ENCODE data around the gene WIPF3.

- no peak for TF ChIP-seq GATA2 (IDR thresholded peaks at IDR 0.05; ENCODE audit: low read depth, low read length)
- TF ChIP-seq GATA3 (IDR thresholded peaks at IDR 0.05; ENCODE audit: low read depth, low read length) = no peak
These were observed 52.1 kb downstream of the WIPF3 start for GRCh38 chr7:29858191-29858951.
